Activated CD4-positive, CD25-positive, alpha-beta regulatory T cell treated with anti-CD3 and anti-CD28 coated beads, Interleukin-2, amount 50 U/mL, for 16 hours (primary cell): ENCODE data around the gene MGST2.
"Not testable (repeated sequence)": the region's sequence is repeated elsewhere in the genome, so short reads cannot be mapped to it uniquely, and the experiment has no call there.

ENCODE experiments used
- DNase-seq: peaks from one replicate; pipeline ENCODE4 v3.0.0-alpha.2; 2020; ENCODE audit warnings: low read depth, low spot score

Gene MGST2

DNA sequence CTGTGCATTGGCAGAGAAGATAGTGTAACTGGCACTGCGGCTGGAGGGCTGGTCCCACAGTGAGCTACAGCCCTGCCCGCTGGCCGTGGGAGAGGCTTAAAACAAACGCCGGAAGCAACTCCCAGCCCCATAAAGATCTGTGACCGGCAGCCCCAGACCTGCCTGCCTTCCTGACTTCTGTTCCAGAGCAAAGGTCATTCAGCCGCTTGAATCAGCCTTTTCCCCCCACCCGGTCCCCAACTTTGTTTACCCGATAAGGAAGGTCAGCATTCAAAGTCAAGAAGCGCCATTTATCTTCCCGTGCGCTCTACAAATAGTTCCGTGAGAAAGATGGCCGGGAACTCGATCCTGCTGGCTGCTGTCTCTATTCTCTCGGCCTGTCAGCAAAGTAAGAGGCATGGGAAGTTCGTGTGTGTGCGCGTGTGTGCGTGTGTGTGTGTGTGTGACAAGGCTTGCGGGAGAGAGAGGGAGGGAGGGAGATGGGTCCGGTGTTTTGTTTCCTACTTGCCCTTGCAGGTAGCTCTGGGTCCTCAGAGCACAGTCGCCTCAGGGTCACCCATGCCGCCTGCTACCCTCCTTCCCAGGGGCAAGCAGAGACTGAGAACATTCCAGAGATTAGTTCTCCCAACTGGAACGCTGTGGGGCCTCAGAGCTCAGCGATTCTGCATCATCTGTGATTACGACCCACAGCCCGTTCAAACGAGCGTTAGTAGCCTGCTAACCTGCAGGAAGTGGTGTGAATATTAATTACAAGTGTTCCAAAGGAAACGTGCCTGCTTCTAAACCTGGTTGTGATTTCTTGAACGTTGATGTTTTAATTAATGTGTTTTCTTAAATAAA, at the start of gene MGST2:
Gene MGST2, plus strand, starts transcription at position 130 of the 840 bp plus-strand sequence. Its CDS starts 201 bp downstream, at position 331.
- no peak for DNase-seq

DNA sequence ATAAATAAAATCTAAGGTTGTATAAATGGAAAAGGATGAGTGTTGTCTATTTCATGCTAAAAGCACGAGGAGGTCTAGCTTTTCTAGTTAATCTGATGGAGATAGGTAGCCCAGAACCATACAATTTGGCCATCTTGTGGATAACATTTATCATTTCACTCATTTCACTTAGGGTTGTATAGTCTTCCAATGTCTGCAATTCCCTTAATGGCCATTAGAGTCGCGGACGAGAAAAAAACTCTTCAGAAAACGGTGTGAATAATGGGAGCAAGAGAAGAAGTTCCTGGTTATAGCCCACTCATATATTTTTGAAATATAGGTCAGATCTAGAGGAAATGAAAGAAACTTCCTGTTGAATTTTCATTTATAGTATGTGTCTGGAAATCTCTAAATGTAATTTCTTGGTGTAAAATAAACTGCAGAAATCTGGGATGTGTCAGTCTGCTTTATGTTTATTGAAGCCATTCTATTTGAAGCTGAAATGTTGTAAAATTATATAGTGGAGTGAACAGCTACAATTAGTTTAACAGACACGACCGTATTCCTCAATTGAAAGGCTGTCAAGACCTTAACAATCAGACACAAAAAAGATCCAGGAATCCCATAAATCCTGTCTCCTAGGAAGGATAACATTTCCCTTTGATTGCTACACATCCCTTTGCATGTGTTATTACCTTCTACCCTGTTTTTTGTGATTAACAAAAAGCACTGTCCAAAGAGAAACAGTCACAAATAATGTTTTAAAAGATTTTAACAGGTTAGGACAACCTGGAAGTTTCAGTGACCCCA, 47.7 kb upstream of the MGST2 start:
- no peak for DNase-seq

DNA sequence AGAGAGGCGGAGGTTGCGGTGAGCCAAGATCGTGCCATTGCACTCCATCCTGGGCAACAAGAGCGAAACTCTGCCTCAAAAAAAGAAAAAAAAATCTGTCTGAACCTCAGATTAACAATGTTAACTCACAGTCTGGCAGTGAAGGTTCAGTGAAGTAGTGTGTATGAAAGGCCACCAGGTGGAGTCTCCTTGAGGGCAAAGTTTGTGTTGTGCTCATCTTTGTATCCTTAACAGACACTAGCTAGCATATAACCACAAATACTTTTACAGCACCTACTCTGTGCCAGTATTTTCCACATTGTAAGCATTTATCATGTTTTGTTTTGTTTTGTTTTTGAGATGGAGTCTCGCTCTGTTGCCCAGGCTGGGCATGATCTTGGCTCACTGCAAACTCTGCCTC, 46.0 kb upstream of the MGST2 start:
- DNase-seq = no peak

DNA sequence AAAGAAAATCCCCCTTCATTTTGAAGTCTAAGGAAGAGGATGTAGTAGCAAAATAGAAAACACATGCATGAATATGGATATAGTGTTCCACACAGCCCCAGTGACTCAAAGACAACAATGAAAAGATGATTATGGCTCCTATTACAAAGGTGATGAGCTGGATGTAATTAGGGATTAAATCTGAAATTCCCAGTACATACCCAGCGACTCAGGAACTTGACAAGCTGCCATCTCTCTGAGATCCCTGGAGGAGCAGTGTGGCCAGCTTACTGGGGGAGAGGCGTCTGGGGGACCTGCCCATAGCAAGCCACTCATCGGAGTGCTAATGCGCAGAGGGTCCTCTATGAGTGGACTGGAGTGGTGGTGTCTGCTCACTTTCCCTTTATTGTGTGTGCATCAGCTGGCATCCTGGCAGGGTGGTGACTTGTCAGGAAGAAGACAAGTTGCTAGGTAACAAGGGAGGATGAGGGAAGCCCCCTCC, 42.7 kb upstream of the MGST2 start:
- DNase-seq = no peak

DNA sequence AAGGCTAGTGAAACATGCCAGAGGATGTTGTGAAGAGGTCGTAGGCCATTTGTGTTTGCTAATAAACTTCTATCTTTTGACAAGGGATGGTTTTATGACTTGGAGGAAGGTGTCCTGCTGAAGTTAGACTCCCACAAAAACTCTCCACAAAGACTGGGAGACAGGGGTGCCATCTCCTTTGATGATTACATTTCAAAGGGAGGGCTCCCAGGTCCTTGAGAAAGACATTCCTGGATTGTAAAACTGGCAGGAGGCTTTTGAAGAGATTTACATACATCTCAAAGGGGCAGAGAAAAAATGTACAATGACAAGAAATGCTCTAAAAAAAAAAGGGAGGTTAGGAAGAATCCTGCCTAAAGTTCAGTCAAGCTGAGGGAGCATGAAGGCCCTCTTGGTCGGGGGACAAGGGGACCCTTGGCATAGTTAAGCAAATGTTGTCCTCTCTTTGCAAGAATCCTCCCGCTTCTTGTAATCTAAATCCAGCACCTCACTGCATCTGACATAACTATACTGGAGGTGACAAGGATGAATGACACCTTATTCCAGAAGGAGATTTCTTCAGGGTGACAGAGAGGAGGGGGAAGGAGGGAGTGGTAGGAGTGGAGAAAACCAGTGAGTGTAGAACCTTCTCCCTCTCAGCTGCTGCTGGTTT, 41.1 kb upstream of the MGST2 start:
- DNase-seq = no peak

DNA sequence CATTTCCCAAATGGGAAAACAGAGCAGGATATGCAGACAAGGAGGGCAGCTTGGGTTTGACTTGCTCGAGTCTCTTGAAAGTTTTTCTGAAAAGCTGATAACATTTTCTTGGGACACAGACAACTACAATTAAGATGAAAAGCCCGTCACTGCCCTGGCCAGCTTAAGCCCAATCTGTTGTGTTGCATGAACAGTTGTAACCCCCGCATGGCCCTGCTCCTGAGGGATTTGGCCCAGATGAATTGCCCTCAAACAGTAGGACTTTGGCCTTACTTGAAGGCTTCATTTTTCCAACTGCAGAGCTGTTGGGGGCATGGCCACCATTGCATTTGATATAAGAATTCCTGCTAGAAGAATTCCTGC, 40.5 kb upstream of the MGST2 start:
- no peak for DNase-seq

DNA sequence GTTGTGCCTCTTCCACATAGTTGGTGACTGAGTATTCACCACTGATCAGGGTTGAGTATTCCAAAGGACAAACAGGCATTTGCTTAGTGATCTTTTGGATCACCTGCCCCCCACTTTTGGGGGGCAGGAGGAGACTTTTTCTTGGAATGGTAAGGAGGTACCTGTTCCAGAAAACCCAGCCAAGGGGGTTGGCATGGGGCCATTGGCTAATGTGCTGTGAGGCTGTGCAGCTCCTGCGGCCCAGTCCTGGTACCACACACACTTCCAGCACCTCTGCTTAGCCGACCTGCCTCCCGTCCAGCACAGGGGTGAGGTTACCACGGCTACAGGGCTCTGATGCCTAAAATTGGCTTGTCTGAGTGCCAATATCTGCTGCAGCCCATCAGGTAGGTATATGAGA, 40.1 kb upstream of the MGST2 start:
- no peak for DNase-seq

DNA sequence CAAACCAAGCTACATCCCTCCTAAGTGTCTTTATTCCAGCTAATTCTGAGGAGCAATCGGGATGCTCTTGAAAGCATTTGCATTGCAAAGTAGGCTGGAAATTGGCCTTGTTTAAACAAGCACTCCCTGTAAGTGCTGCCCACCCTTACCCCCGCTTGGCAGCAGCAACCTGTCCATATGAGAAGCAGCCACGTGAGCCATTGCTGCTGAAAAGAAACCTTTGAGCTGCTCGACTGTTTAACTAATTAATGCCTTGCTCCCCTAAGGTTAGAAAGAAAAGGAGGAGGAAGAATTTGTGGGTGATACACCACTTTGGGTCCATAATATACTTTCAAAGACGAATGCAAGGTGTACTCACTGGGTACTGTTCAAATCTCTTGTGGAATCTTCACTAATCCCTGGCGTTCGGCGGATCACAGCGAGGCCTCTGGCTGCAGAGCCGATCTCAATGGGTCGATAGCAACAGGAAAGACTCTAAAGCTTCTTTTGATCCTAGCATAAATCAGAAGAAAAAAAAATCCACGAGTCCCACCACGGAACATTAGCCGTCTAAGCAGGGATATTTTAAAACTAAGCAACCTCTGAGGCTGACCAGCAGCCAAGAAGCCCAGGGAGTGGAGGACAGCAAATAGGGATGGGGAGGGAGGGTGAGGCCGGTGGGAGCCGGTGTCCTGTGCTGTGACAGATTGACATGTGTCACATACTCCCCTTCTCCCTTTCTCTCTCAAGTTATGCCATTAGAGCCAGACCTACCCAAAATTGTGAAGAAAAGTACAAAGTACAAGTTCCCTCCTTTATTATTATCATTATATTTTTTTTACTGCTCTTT, 37.2 kb upstream of the MGST2 start:
- DNase-seq = no peak

DNA sequence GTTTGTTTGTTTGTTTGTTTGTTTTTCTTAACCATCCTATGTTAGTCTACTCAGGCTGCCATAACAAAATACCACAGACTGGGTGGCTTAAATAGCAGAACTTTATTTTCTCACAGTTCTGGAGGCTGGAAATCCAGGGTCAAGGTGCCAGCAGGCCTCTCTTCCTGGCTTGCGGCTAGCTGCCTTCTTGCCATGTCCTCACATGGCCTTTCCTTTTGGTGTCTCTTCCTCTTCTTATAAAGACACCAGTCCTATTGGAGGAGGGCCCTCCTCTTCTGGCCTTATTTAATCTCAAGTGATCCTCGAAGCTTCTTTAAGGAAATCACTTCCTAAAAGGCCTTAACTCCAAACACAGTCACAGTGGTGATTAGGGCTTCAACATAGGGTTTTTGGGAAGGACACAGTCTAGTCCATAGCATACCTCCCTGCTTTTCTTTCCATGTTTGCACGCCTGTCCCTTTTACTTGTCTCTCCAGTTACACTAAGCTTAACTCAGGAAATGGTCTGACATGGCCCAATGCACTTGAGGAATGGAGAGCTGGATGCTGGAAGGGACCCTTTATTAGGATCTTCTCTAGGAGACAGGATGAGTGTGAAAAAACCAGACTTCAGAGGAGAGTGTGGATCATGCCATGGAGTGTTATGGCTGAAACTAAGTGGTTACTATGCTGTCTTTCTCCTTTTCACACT, 36.0 kb upstream of the MGST2 start:
- no peak for DNase-seq

DNA sequence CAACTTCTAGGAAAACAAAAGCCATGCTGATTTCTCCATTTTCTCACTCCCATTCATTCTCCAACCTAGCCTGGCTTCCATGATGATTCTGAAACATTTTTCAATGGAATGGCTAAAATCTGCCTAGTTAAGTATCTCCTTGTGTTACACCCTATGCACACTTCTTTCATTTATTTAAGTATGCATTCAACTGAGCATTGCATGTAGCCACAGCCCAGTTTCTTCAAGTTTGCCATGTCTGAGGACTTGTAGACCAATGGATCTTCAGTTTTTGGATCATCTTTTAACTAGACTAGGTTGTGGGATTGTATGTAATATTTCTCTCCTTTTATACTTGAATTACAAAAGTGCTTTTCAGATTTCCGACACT, 35.5 kb upstream of the MGST2 start:
- no peak for DNase-seq

DNA sequence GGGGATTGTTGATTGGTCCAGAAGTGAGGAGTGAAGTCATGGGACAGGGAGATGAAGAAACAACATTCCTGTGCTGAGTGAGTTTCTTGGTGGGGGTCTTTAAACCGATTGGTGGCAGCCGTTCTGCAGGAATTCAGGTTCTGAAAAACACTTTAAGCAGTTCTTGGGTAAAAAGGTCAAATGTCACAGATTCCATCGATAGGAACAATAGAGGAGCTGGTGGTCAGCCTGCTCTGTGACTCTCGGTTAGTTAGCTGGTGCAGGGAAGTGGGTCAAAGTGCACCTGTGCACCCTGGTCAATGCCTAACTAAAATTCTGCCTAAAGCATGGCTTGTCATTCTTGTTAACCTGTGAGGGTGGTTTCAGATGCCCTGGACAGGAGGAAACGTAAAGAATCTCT, 34.6 kb upstream of the MGST2 start:
- DNase-seq = no peak

DNA sequence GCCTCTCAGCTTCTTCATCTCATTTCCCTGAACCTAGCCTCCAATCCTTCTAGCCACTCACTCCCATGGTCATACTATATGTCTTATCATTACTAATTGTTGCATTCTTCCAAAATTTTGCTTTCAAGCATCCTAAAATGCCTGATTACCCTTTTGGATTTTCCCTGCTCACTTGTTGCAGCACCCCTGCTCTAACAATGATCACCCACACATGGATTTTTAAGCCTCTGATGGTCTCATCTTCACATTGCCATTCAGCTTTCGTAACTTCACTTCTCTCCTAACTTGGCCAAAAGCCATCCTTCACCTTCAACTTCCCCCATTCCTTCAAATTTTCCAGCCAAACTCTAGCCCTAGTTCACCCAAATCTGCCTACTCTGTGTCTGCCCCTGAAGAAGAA, 33.8 kb upstream of the MGST2 start:
- no peak for DNase-seq

DNA sequence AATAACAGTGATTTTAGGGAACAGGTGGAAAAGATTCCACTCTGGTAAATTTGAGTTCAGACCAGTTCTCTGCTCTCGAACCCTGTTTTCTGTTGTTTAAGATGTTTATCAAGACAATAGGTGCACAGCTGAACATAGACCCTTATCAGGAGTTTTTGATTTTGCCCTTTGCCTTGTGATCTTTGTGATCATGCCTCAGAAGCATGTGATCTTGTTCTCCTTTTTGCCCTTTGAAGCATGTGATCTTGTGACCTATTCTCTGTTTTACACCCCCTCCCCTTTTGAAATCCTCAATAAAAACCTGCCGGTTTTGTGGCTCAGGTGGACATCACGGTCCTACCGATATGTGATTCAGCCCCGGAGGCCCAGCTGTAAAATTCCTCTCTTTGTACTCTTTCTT, 32.9 kb upstream of the MGST2 start:
- not testable (repeated sequence) for DNase-seq

DNA sequence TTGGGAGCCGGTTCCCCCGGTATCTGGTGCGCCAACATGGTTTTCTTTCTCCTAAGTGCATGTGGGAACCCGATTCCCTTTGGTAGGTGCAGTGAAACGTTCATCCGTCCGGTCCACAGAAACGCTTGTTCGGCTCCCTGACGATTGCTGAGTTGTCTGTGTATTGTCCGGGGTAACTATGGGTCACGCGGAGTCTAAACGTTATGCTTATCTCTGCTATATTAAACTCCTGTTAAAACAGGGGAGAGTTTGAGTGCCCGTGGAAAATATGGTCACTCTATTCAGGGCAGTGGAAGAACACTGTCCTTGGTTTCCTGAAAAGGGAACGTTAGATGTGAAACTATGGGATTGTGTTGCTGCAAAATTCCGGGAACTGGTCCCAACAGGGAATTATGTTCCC, 32.4 kb upstream of the MGST2 start:
- no peak for DNase-seq

DNA sequence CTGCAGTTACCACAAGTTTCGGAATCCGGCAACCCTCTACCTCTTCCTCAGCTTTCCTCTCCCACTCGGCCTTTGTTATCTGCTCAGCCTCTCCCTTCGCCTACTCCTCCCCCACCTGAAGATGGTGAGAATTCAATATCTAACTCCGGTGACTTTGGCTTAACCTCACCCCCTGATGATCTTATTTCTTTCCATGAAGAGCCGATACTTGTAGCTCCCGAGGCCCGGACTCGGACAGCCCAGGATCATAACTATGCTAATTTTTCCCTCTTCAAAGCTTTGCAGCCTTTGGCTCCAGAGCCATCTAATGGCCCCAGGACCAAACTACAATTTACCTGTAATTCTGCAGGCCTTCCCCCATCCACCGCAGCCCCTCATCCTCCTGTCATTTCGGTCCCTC, 32.0 kb upstream of the MGST2 start:
- DNase-seq = no peak

DNA sequence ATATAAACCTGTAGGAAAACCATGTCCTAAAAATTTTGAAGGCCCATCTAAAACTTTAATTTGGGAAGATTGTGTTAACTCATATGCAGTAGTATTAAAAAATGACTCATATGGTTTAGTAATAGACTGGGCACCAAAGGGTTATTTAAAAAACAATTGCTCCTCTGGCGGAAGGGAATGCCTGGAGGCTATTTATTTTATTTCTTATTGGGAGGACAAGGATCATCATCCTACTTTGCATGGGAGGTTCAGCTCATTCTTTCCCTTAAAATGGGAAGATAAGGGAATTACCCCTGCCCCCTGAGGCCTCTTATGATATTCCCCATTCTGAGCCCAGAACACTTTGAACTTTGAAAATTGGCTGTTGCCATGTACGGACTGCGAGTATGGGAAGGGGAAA, 29.7 kb upstream of the MGST2 start:
- no peak for DNase-seq

DNA sequence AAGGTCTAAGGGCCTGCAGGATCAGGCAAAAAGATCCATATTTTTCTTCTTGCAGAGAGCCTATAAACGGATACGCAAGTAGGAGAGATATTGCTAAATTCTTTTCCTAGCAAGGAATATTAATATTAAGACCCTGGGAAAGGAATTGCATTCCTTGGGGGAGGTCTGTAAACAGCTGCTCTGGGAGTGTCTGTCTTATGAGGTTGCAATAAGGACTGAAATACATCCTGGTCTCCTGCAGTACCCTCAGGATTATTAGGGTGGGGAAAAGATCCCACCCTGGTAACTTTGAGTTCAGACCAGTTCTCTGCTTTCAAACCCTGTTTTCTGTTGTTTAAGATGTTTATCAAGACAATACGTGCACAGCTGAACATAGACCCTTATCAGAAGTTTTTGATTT, 27.3 kb upstream of the MGST2 start:
- DNase-seq = not testable (repeated sequence)

DNA sequence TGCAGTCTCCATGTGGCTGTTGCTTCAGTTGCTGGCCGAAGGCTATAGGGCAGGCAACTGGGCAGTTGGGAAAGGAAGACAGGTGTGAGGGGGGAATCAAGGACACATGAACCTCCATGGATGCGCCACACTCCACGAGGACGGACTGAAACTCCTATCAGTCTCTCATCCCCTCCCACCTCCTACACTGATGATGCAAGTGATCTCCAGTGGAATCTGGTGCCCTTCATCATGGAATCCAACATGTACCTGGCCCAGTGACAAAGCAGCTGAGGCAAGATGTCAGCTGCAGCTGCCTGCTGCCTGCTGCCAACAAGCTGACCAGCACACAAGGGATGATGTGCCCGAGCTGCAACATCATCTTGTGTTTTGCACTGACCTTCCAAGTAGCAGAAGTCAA, 26.0 kb upstream of the MGST2 start:
- DNase-seq = no peak

DNA sequence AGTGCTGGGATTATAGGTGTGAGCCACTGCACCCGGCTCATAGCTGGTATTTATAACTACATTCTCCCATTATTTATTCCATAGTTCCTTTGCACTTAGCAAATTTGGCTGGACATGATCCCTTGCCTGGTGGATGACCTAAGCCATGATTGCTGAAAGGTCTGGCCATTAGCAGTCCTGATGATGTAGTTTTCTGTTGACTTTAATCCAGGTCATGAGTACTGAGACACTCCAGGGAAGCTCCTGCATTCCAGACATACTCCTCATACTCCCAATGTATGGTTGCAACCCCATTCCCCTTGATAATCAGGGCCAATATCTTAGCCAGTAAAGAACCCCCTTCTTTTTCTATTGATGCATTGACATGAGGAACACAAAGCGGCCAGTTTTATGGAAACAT, 24.4 kb upstream of the MGST2 start:
- no peak for DNase-seq

DNA sequence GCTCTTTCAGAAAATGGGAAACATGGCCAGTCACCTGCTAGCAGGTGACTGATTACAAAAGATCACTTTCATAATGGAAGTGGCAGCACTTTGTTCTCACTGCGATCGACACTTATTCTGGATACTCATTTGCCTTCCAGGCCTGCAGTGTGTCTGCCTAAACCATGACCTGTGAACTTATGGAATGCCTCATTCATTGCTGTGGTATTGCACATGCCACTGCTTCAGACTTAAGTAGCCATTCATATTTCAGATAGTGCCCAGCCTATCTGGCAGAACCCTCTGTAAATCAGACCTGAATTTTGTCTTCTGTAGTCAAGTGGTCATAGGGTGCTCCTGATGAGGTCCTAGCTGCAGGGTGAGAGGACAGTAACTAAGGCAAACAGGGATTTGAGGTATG, 23.3 kb upstream of the MGST2 start:
- DNase-seq = no peak
